ENCODE data around the gene PSMG2.

The PSMG2 gene

GRCh38 chr18:12767580-12768155, 64.8 kb downstream of the PSMG2 start:
- DNase-seq, result no peak

GRCh38 chr18:12768625-12769024, 65.8 kb downstream of the PSMG2 start:
- no peak for DNase-seq

- no peak for DNase-seq
Measured at GRCh38 chr18:12769136-12769535, 66.3 kb downstream of the PSMG2 start.

DNA sequence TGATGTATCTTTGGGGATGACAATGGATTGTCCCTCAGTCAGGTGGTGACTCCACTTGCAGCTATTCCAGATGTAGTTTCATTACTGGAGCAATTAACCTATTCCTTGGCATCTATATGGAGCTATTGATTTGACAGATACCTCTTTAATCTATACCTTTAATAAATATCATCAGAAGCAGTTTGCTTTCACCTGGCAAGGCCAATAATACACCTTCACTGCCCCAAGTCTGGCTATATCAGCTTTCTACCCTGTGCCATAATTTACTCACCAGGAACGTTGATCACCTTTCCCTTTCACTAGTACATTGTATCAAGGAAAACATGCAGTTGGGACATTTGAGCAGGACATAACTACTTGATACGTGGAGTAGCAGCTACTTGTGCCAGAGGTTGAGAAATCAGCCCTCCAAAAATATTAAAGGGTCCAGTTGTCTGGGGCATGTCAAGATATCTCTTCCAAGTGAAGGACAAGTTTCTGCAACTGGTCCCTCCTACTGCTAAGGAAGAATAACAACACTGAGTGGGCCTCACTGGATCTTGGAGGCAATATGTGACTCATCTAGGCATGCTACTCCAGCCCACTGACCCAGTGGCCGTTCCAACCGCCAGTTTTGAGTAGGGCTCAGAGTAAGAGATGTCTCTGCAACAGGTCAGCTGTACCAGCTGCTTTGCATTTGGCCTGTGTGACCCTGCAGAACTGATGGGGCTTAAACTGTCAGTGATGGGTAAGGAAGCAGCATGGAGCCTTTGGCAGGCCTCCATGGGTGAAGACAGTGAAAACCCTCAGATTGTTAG, 67.0 kb downstream of the PSMG2 start:
- no peak for DNase-seq

DNA sequence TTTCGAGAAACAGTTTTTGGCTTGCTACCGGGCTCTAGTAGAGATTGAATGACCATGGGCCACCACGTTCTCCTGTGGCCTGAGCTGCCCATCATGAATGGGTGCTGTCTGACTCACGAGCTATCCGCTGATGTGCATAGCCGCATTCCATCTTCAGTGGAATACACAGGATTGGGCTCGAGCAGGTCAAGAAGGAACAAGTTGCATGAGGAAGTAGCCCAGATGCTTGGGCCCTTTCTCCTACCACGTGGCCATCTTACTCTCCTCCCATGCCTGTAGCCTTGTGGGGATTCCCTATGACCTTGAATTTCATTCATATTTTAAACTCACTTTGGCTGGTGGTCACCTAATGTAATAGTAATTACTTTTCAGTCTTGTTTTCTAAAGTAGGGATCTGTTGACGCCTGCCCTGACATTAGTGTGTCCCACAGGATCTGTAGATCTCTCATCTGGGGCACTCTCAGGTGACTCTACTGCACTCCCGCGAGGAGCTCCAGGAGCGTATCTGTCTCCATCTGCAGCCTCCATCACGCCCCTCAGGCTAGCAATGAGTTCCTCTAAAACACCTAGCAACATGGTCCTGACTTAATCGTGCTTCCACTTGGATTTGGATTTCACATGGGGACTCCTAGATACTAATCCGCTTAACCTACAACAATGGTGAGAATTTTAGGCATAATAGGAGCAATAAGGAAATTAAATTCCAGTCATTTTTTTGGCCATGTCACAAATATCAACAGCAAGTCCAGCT, 67.8 kb downstream of the PSMG2 start:
- DNase-seq, result no peak

GRCh38 chr18:12772111-12772510, 69.3 kb downstream of the PSMG2 start:
- no peak for DNase-seq

DNA sequence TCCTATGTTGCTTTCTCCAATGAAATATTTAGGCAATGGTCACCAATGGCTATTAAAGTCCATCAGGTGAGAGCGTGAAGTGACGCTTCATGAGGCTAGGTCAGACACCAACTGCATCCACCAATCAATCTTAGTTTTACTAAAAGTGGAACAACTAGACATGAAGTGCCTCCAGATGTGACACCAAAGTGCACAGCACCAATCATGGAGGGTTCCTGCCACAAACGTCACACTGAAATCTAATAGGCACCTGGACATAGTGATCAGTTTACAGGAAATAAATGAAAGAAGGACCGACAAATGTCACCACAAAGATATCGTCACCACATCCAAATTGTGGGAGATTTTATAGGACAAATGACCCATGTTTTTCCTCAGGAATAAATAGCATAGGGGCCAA, 70.5 kb downstream of the PSMG2 start:
- DNase-seq, result no peak

- no peak for DNase-seq
Measured at GRCh38 chr18:12774982-12775381, 72.1 kb downstream of the PSMG2 start.

All from NCI-H1417 treated with DMSO at 0.1 percent for 48 hours (cell line).